Stomach (tissue), 4 donors: ENCODE measurements around the gene USO1.

Experiments used
- CTCF ChIP-seq, 7 experiments: fragments of 450-650 bp in 4 of 7; fragments of 200-600 bp in 3 of 7; sonication (generic) in 3 of 7; IDR thresholded peaks; one replicate each; pipeline ENCODE4 v1.5.1; 2016 to 2019; ENCODE audit warnings: antibody characterized with exemption in 7 of 7, control low read depth in 2 of 7, mild to moderate bottlenecking in 1 of 7
- EP300 ChIP-seq: sonication (generic); formaldehyde crosslinking; IDR thresholded peaks from one replicate; pipeline ENCODE4 v1.6.1; 2017; ENCODE audit warnings: antibody characterized with exemption
- POLR2A ChIP-seq, 4 donors: fragments of 450-650 bp; IDR thresholded peaks; one replicate each; pipeline ENCODE4 v1.6.1; 2016; ENCODE audit warnings: antibody characterized with exemption in 4 of 4, control low read depth in 2 of 4, mild to moderate bottlenecking in 1 of 4, moderate library complexity in 1 of 4
- POLR2AphosphoS5 ChIP-seq, 3 donors: sonication (generic); formaldehyde crosslinking; IDR thresholded peaks; one replicate each; pipeline ENCODE4 v1.6.1; 2016; ENCODE audit warnings: antibody characterized with exemption in 3 of 3

DNA sequence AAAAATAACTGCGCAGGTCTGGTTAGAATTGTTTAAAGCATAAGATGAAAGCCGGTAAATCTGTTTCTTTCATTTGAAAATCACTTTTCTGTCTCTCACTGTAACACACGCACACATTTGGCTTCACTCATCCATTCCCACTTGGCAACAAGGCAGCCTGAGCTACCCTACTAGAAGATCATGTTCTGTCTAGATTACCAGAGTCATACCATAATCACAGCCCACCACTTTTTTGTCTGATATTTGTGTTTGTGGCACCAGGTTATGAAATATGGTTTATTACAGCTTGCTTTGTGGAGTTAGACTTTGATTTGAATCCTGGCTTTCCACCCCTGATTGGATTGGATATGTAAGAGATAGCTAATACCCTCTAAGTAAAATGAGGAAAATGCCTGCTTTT, 2.2 kb downstream of the USO1 start:
- TF ChIP-seq EP300 (no peak), CTCF (IDR thresholded peaks at IDR 0.05) (no peak), POLR2AphosphoS5 (IDR thresholded peaks at IDR 0.05) (no peak), POLR2A (IDR thresholded peaks at IDR 0.05) (no peak)
